Measurements from ENCODE around the gene HHAT.

Gene HHAT

GRCh38 chr1:210617293-210617692 lies 288.6 kb downstream of the HHAT start:
- no peak for DNase-seq

GRCh38 chr1:210618369-210618768 lies 289.7 kb downstream of the HHAT start:
- DNase-seq, result no peak

- no peak for DNase-seq
Measured at GRCh38 chr1:210620867-210621488, 292.3 kb downstream of the HHAT start.

GRCh38 chr1:210621712-210622111 lies 293.0 kb downstream of the HHAT start:
- no peak for DNase-seq

DNA sequence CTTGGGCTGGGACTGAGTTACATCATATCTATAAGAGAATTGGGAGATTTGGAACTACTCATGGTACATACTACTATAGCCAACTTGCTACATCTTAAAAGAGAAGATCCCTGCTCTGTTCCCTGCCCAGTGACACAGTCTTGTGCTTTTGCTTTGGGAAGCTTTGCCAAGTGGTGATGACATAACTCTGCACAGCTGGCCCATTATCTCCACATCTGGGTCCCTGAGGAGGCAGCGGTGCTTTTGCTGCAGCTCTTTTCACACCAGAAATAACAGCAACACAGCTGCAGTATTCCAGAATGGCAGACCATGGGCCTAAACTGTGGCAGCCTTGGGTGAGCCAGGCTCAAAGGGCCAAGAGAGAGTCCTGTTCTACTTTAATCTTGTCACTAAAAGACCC lies 296.0 kb downstream of the HHAT start:
- DNase-seq, result no peak

GRCh38 chr1:210625715-210626114 lies 297.0 kb downstream of the HHAT start:
- DNase-seq, result peak; percentile 9

DNA sequence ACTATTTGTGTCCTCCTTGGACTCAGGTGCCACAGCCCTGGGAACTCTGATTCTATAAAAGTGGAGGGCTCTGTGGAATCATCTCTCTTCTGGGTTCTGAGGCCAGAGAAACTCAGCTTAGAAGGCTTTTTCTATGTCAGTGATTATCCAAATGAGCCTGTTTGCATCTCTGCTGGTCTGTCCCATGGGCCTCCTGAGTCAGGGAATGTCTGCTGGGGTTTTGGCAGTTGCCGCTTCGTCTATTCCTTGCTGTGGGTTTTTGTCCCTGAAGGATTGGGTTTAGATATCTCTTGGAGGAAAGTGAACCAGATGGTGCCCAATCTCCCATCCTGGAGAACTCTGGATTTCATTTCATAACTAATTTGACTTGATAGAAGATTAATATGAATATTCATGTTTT lies 297.6 kb downstream of the HHAT start:
- DNase-seq, result no peak

DNA sequence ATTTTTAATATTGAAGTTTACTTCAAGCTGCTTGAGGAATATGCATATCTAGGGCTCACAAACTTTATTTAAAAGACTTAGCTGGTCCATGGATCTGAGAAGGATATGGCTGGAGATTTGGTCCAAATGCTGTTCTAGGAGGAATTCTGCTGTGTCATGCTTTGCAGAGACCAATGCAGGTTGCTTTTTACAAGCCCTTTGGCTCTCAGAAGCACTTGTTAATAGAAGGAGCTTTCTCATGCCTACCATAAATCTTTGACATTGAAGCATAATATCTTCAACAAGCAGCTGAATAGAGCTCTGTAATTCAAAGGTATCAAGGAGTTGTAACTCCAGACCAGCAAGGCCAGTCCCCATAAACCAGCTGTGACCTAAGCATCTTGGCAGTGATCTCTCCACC lies 299.1 kb downstream of the HHAT start:
- no peak for DNase-seq

DNA sequence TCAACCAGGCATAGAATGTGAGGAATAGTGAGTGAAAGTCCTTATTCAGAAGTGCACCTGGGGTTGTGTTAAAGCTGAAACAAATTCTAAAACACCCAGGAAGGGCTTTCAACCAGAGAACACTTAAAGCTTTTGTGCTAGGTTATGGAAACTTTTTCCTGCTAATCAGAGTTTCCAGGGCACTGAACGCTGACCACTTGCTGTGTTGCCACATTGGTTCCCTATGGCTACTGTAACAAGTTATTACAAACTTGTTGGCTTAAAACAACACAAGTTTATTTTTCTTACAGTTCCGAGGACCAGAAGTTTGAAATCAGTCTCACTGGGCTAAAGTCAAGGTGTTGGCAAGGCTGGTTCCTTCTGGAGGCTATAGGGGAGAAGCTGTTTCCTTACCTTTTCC lies 300.6 kb downstream of the HHAT start:
- no peak for DNase-seq

DNA sequence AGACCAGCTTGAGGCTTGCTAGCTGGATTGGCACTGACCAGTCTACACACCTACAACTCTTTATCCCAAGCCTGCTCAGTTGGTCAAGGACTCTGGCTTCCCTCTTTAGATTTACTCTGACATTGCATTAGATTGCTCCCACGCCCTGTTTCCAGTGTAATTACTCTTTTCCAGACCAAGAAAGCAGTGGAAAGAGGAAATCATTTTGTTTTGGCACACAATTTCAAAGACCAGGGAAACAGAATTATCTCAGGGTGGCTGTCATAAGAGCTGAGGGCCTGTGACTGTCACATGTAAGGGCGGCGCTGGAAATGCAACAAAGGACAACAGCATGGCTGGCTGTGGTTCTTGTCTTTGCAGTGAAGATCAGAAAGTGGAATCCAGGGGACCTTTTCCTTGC lies 302.7 kb downstream of the HHAT start:
- no peak for DNase-seq

DNA sequence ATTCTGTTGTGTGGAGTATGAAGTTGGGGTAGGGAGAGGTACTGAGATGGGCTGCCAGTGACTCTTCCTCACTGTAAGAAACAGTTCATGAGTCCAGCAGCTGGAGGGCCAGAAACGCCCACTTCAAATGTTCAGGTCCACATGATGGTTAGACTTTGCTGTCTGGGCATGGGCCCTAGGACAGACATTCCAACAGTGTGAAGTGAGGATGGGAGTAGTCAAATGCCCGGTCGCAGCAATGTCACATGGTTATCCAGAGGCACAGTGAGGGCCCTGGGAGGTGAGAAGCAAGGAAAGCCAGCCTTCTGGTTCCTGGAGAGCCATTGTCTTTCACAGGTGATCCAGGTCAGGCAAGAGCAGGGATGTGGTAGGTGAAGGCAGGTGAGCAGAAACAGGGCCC lies 304.4 kb downstream of the HHAT start:
- no peak for DNase-seq

GRCh38 chr1:210633636-210634035 lies 304.9 kb downstream of the HHAT start:
- DNase-seq, result no peak

GRCh38 chr1:210635108-210635507 lies 306.4 kb downstream of the HHAT start:
- DNase-seq, result no peak

GRCh38 chr1:210641582-210641981 lies 312.9 kb downstream of the HHAT start:
- DNase-seq, result no peak

DNA sequence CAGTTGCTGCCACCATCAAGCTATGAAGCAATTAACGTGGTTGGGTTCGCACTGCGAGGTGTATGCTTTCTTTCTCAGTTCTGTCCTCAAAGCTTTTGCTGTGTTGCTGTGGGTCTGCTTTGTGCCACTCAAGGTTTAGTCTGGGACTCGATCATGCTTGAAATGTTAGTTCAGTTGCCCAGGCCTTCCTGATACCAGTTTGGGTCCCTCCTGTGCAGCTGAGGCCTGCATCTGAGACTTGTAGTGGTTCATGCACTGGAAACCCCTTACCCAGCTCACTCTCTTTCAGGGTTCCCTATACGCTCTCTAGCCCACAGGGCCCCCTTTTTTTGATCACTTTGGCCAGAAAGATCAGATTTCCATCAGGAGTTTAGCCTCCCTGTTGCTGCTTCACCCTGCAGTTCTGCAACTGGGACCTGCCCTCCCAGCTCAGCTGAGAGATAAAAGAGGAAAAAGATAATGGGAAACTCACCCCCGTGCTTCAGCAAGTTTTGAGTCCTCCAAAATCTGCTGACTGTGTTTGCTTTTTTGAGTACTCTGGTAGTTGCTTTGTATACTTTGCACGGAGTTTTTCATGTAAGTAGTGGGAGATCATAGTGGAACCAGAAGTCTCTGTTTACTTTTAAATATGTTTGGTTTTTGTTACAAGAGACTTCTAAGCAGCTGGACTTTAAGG lies 317.0 kb downstream of the HHAT start:
- no peak for DNase-seq

DNA sequence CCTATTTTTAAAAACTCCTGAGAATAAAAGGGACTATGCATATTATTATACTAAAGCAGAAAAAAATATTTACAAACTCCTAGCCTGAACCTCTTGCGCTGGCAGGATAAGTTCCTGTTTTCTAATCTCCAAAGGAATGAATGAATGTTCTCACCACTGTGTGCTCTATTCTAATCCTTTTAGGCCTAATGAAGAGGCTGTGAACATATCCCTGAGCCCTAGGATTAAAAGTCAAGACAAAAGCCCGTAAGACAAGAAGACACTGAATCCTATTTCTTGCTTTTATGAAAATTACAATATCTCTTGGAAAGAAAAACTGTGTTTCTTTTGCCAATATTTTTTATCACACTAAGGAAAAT lies 317.5 kb downstream of the HHAT start:
- DNase-seq, result no peak

DNA sequence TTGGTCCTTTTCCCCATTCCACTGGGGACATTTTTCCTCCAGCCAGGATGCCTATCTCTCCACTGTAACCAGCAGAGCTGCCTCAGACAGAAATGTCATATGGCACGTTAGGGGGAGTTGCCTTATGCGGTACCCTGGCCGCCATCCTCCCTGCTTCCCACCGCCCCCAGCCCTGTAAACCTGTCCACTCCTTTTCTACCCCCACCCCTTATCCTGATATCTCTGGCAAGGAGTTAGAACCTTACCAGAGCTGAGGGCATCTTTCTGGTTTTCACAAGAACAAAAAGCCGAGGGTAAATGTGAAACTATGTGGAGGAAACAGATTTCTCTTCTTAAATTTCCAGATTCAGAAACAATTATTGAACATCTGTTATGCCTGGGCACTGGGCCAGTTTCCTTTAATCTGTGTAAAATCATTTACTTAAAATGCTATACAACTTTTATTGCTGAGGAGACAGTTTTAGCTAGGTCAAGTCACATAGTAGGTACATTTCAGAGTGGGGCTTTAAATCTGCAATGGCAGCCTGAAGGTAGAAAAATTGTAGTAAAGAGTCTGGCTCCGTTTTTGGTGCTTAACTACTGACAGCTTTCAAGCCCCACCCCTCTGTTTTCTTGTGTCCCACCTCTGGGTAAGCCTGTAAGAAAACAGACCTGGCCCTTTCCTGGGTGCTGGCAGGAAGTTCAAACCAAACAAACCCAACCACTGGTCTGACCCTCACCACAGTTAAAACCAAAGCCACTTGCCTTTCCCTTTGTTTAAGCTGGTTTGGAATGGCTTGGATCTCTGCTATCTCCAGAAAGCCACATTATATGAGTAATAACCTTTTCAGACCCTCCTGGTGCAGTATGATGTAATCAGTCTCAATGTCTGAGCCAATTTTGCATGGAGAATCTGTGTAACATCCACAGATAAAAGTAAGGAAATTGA lies 319.0 kb downstream of the HHAT start:
- no peak for DNase-seq

DNA sequence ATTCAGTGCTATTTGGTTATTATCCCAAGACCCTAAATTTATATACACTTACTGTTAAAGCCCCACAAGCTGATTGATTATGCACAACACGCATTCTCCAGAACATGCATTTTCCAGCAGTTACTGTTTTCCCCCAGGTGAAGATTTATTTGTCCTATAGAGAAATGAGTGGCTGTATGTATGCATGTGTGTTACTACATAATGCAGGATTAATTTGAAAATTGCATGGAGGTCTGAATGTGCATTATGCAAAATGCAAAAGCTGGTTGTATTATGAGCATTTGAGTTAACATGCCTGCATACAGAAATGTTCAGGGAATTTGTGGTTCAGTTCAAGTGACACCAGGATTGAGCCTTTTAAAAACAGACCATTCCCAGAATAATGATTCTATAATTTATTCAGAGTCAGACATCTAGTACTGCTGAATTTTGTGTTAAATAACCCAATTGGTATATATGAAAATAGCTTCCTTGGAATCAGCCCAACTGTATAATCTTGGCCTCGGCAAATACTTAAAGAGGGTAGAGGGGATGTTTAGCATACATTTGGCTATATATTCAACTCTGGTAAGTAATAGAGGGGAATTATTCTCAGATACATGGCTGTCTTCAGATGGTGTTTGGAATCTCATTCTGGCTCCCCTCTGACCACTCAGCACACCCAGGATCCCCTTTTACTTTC lies 320.0 kb downstream of the HHAT start:
- DNase-seq, result no peak

GRCh38 chr1:210650403-210650802 lies 321.7 kb downstream of the HHAT start:
- no peak for DNase-seq

GRCh38 chr1:210652329-210652954 lies 323.7 kb downstream of the HHAT start:
- no peak for DNase-seq

DNA sequence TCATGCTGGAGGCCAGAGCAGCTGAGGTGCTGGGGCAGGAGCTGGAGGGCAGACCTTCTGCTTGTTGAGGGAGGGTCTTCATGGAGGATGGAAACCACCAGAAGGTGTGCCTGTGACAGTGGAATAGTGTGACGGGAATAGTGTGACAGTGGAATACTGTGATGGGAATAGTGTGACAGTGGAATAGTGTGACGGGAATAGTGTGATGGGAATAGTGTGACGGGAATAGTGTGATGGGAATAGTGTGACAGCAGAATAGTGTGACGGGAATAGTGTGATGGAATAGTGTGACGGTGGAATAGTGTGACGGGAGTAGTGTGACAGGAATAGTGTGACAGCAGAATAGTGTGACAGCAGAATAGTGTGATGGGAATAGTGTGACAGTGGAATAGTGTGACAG lies 325.1 kb downstream of the HHAT start:
- no peak for DNase-seq

DNA sequence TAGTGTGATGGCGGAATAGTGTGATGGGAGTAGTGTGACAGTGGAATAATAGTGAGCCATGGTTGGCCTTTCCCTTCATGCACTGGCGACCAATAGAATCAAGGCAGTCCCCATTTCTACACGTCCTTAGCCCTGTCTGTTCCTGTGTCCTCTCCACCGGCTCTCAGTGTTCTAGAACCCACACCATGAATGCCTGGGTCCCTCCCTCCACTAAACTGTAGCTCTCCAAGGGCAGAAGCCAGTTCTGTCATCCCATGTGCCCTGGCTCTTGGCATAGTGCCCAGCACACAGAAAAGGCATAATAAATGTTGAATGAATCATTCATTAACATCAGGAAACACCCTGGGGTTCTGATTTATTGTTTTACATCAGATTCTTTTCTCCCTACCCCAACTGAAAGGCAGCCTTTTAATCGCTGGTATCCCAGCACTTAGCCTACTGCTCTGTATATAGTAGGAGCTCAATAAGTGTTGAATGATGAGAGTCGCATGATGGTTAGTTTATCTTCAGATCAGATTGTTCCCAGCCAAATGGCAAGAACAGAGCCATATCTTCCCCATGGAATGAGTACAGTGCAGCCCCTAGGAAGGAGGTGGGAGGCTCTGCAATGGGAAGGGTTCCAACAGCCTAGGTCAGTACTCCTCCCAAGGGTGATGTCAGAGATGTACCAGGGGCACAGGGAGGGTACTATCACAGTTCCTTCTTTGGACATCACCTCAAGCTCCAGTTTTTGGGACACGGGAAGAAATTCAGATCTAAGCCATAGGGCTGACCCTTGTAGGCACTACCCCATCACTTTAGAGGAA lies 325.7 kb downstream of the HHAT start:
- no peak for DNase-seq

Data from hematopoietic multipotent progenitor cell treated with erythropoietin and hydrocortisone succinate and interleukin-3 and kit ligand, for 8 days (in vitro differentiated cells).